ENCODE data around the gene SMAD5. TPM values are rescaled to one million over a fixed set of nuclear protein-coding genes. Genes with fewer than 3 reads are reported as not detected.

The SMAD5 gene
- polyA plus RNA-seq (2013, experiment 1 of 2), result 29.8 TPM
- 32.2 TPM for polyA plus RNA-seq (2013, experiment 2 of 2)

GRCh38 chr5:136132557-136133221 lies at the start of gene SMAD5:
Gene SMAD5 (plus strand): TSS chr5:136132845. CDS start chr5:136153761, 20,916 bp downstream.
- Histone ChIP-seq H3K36me3 (ENCODE audit: insufficient read depth, low read length) (peaks cover 5% of the 10 kb centered on the region; the same call in 1 of the 2 replicates), H3K27me3 (ENCODE audit: insufficient read depth, low read length) (peaks cover 6% of the 10 kb centered on the region; the same call in 1 of the 2 replicates), H3K27ac (ENCODE audit: low read depth, low read length) (peak within 1 kb of the TSS; percentile 89), H3K9me3 (ENCODE audit: insufficient read depth, low read depth, low read length) (no peaks in the 10 kb centered on the region), H3K4me1 (ENCODE audit: insufficient read depth, low read length) (peaks cover 19% of the 10 kb centered on the region), H3K9ac (ENCODE audit: low read depth, low read length) (peak within 1 kb of the TSS; percentile 89), H3K4me3 (ENCODE audit: low read length) (peak within 1 kb of the TSS; percentile 85)
- under 1% methylated on average over 81 of the region's 81 CpGs for WGBS

- Histone ChIP-seq H3K27me3 (ENCODE audit: insufficient read depth, low read length) (peaks cover 5% of the 10 kb centered on the region; the same call in 1 of the 2 replicates), H3K27ac (ENCODE audit: low read depth, low read length) (no peak overlapping the region), H3K4me3 (ENCODE audit: low read length) (no peak overlapping the region), H3K9me3 (ENCODE audit: insufficient read depth, low read depth, low read length) (no peaks in the 10 kb centered on the region), H3K9ac (ENCODE audit: low read depth, low read length) (no peak overlapping the region), H3K4me1 (ENCODE audit: insufficient read depth, low read length) (no peaks in the 10 kb centered on the region), H3K36me3 (ENCODE audit: insufficient read depth, low read length) (no peaks in the 10 kb centered on the region)
- WGBS, result no CpG with 5 or more reads among the region's 1 CpG
Measured at GRCh38 chr5:136084698-136085097, 47.9 kb upstream of the SMAD5 start.

- Histone ChIP-seq H3K27me3 (ENCODE audit: insufficient read depth, low read length) (no peaks in the 10 kb centered on the region), H3K9me3 (ENCODE audit: insufficient read depth, low read depth, low read length) (no peaks in the 10 kb centered on the region), H3K4me3 (ENCODE audit: low read length) (no peak overlapping the region), H3K9ac (ENCODE audit: low read depth, low read length) (no peak overlapping the region), H3K36me3 (ENCODE audit: insufficient read depth, low read length) (no peaks in the 10 kb centered on the region), H3K4me1 (ENCODE audit: insufficient read depth, low read length) (no peaks in the 10 kb centered on the region), H3K27ac (ENCODE audit: low read depth, low read length) (no peak overlapping the region)
- 92% methylated on average over 3 of the region's 5 CpGs for WGBS
Measured at GRCh38 chr5:136086783-136087566, 45.7 kb upstream of the SMAD5 start.

GRCh38 chr5:136087961-136088871 lies 44.4 kb upstream of the SMAD5 start:
- Histone ChIP-seq H3K4me3 (ENCODE audit: low read length) (no peak overlapping the region), H3K36me3 (ENCODE audit: insufficient read depth, low read length) (no peaks in the 10 kb centered on the region), H3K27me3 (ENCODE audit: insufficient read depth, low read length) (no peaks in the 10 kb centered on the region), H3K27ac (ENCODE audit: low read depth, low read length) (no peak overlapping the region), H3K9ac (ENCODE audit: low read depth, low read length) (no peak overlapping the region), H3K9me3 (ENCODE audit: insufficient read depth, low read depth, low read length) (no peaks in the 10 kb centered on the region), H3K4me1 (ENCODE audit: insufficient read depth, low read length) (no peaks in the 10 kb centered on the region)
- WGBS, result 87% methylated on average over 16 of the region's 16 CpGs

- 95% methylated on average over 7 of the region's 7 CpGs for WGBS
- no peaks in the 10 kb centered on the region for H3K4me1 ChIP-seq (ENCODE audit: insufficient read depth, low read length)
- no peaks in the 10 kb centered on the region for H3K27me3 ChIP-seq (ENCODE audit: insufficient read depth, low read length)
- no peaks in the 10 kb centered on the region for H3K9me3 ChIP-seq (ENCODE audit: insufficient read depth, low read depth, low read length)
- no peak overlapping the region for H3K27ac ChIP-seq (ENCODE audit: low read depth, low read length)
- no peak overlapping the region for H3K4me3 ChIP-seq (ENCODE audit: low read length)
- H3K9ac ChIP-seq (ENCODE audit: low read depth, low read length), result no peak overlapping the region
- no peaks in the 10 kb centered on the region for H3K36me3 ChIP-seq (ENCODE audit: insufficient read depth, low read length)
Measured at GRCh38 chr5:136089791-136090190, 42.9 kb upstream of the SMAD5 start.

GRCh38 chr5:136090319-136090718 lies 42.3 kb upstream of the SMAD5 start:
- Histone ChIP-seq H3K4me1 (ENCODE audit: insufficient read depth, low read length) (no peaks in the 10 kb centered on the region), H3K27me3 (ENCODE audit: insufficient read depth, low read length) (no peaks in the 10 kb centered on the region), H3K27ac (ENCODE audit: low read depth, low read length) (no peak overlapping the region), H3K9me3 (ENCODE audit: insufficient read depth, low read depth, low read length) (no peaks in the 10 kb centered on the region), H3K36me3 (ENCODE audit: insufficient read depth, low read length) (no peaks in the 10 kb centered on the region), H3K9ac (ENCODE audit: low read depth, low read length) (no peak overlapping the region), H3K4me3 (ENCODE audit: low read length) (no peak overlapping the region)
- WGBS, result 96% methylated on average over 4 of the region's 4 CpGs

GRCh38 chr5:136094189-136094912 lies 38.3 kb upstream of the SMAD5 start:
- Histone ChIP-seq H3K27me3 (ENCODE audit: insufficient read depth, low read length) (no peaks in the 10 kb centered on the region), H3K4me1 (ENCODE audit: insufficient read depth, low read length) (peaks cover 12% of the 10 kb centered on the region; the same call in 1 of the 2 replicates), H3K36me3 (ENCODE audit: insufficient read depth, low read length) (no peaks in the 10 kb centered on the region), H3K9me3 (ENCODE audit: insufficient read depth, low read depth, low read length) (no peaks in the 10 kb centered on the region), H3K27ac (ENCODE audit: low read depth, low read length) (no peak overlapping the region), H3K4me3 (ENCODE audit: low read length) (no peak overlapping the region), H3K9ac (ENCODE audit: low read depth, low read length) (no peak overlapping the region)
- 86% methylated on average over 3 of the region's 3 CpGs for WGBS

GRCh38 chr5:136094913-136095641 lies 37.6 kb upstream of the SMAD5 start:
- WGBS, result 93% methylated on average over 8 of the region's 8 CpGs
- no peak overlapping the region for H3K9ac ChIP-seq (ENCODE audit: low read depth, low read length)
- no peaks in the 10 kb centered on the region for H3K9me3 ChIP-seq (ENCODE audit: insufficient read depth, low read depth, low read length)
- H3K36me3 ChIP-seq (ENCODE audit: insufficient read depth, low read length), result no peaks in the 10 kb centered on the region
- no peaks in the 10 kb centered on the region for H3K27me3 ChIP-seq (ENCODE audit: insufficient read depth, low read length)
- H3K27ac ChIP-seq (ENCODE audit: low read depth, low read length), result no peak overlapping the region
- peaks cover 12% of the 10 kb centered on the region; the same call in 1 of the 2 replicates for H3K4me1 ChIP-seq (ENCODE audit: insufficient read depth, low read length)
- no peak overlapping the region for H3K4me3 ChIP-seq (ENCODE audit: low read length)

GRCh38 chr5:136098176-136098575 lies 34.5 kb upstream of the SMAD5 start:
- Histone ChIP-seq H3K36me3 (ENCODE audit: insufficient read depth, low read length) (no peaks in the 10 kb centered on the region), H3K9ac (ENCODE audit: low read depth, low read length) (no peak overlapping the region), H3K4me3 (ENCODE audit: low read length) (no peak overlapping the region), H3K9me3 (ENCODE audit: insufficient read depth, low read depth, low read length) (no peaks in the 10 kb centered on the region), H3K4me1 (ENCODE audit: insufficient read depth, low read length) (peaks cover 12% of the 10 kb centered on the region; the same call in 1 of the 2 replicates), H3K27ac (ENCODE audit: low read depth, low read length) (no peak overlapping the region), H3K27me3 (ENCODE audit: insufficient read depth, low read length) (no peaks in the 10 kb centered on the region)
- 82% methylated on average over 4 of the region's 4 CpGs for WGBS

GRCh38 chr5:136099870-136100269 lies 32.8 kb upstream of the SMAD5 start:
- H3K9me3 ChIP-seq (ENCODE audit: insufficient read depth, low read depth, low read length), result no peaks in the 10 kb centered on the region
- peaks cover 19% of the 10 kb centered on the region; the same call in 1 of the 2 replicates for H3K4me1 ChIP-seq (ENCODE audit: insufficient read depth, low read length)
- no peak overlapping the region for H3K27ac ChIP-seq (ENCODE audit: low read depth, low read length)
- no peaks in the 10 kb centered on the region for H3K36me3 ChIP-seq (ENCODE audit: insufficient read depth, low read length)
- no peak overlapping the region for H3K4me3 ChIP-seq (ENCODE audit: low read length)
- WGBS, result 100% methylated on average over 1 of the region's 3 CpGs
- no peaks in the 10 kb centered on the region for H3K27me3 ChIP-seq (ENCODE audit: insufficient read depth, low read length)
- no peak overlapping the region for H3K9ac ChIP-seq (ENCODE audit: low read depth, low read length)

Data from HUES64 (cell line).